HEK293 (cell line): ENCODE measurements around the gene EEF1AKMT4.
A peak's percentile ranks its signal among the peaks of the same experiment; 100 is the strongest.

Experiments
- CTCF ChIA-PET: fragments of 350-600 bp; formaldehyde crosslinking; extraction: SDS; loops from one replicate; lab custom pipeline; 2021; ENCODE audit warnings: antibody characterized with exemption; lab: Yijun Ruan, JAX
- POLR2A ChIA-PET: fragments of 300-600 bp; formaldehyde crosslinking; extraction: SDS; loops from one replicate; lab custom pipeline; 2020; ENCODE audit warnings: antibody characterized with exemption, inconsistent platforms; lab: Yijun Ruan, JAX
- H3K27ac ChIP-seq: fragments of 200-500 bp; sonication (Bioruptor generic); 2 replicates; pipeline ENCODE4 v1.5.1; 2014; ENCODE audit warnings: low read depth, low read length, control low read depth, inconsistent platforms; ENCODE audit errors: extremely low read depth
- H3K36me3 ChIP-seq, 2 experiments: fragments of 200-500 bp in 1 of 2; sonication (Bioruptor generic) in 1 of 2; 1 replicate in 1 of 2; 2 replicates in 1 of 2; pipeline ENCODE4 v1.5.1; 2014 to 2017; ENCODE audit warnings: inconsistent platforms in 2 of 2, low read length in 2 of 2; ENCODE audit not compliant: control insufficient read depth in 2 of 2, insufficient read depth in 1 of 2
- H3K4me1 ChIP-seq: fragments of 200-500 bp; sonication (Bioruptor generic); 2 replicates; pipeline ENCODE4 v1.5.1; 2014; ENCODE audit warnings: mild to moderate bottlenecking, low read length, inconsistent platforms; ENCODE audit not compliant: control insufficient read depth, insufficient read depth
- H3K4me3 ChIP-seq: 2 replicates; pipeline ENCODE4 v1.5.1; 2011; ENCODE audit warnings: low read depth, mild to moderate bottlenecking, control low read depth, low read length, moderate library complexity
- H3K9me3 ChIP-seq: fragments of 200-500 bp; sonication (Bioruptor generic); 2 replicates; pipeline ENCODE4 v1.5.1; 2014; ENCODE audit warnings: low read depth, low read length, inconsistent platforms; ENCODE audit not compliant: control insufficient read depth, insufficient read depth
- BCL11B ChIP-seq: fragments of 450-650 bp; formaldehyde crosslinking; IDR thresholded peaks from 2 replicates; pipeline ENCODE4 v1.5.1; 2016; ENCODE audit warnings: low read depth, missing biosample characterization, missing genetic modification characterization
- EGR2 ChIP-seq: fragments of 450-650 bp; formaldehyde crosslinking; IDR thresholded peaks from 2 replicates; pipeline ENCODE4 v1.5.1; 2016; ENCODE audit warnings: low read depth, missing biosample characterization, missing genetic modification characterization
- GLIS2 ChIP-seq: fragments of 450-650 bp; formaldehyde crosslinking; IDR thresholded peaks from 2 replicates; pipeline ENCODE4 v1.5.1; 2016; ENCODE audit warnings: missing biosample characterization, missing genetic modification characterization
- KLF10 ChIP-seq: fragments of 450-650 bp; IDR thresholded peaks from 2 replicates; pipeline ENCODE4 v1.5.1; 2018; ENCODE audit warnings: missing biosample characterization, mild to moderate bottlenecking, missing genetic modification characterization
- KLF16 ChIP-seq: fragments of 450-650 bp; formaldehyde crosslinking; IDR thresholded peaks from 2 replicates; pipeline ENCODE4 v1.5.1; 2017; ENCODE audit warnings: missing biosample characterization, missing genetic modification characterization
- MYNN ChIP-seq: fragments of 450-650 bp; formaldehyde crosslinking; IDR thresholded peaks from 2 replicates; pipeline ENCODE4 v1.5.1; 2016; ENCODE audit warnings: missing biosample characterization, missing genetic modification characterization, borderline replicate concordance
- PRDM6 ChIP-seq: fragments of 450-650 bp; formaldehyde crosslinking; IDR thresholded peaks from 2 replicates; pipeline ENCODE4 v1.5.1; 2017; ENCODE audit warnings: missing biosample characterization, missing genetic modification characterization
- SALL2 ChIP-seq: fragments of 450-650 bp; formaldehyde crosslinking; IDR thresholded peaks from 2 replicates; pipeline ENCODE4 v1.5.0; 2017; ENCODE audit warnings: missing biosample characterization, mild to moderate bottlenecking, missing genetic modification characterization, borderline replicate concordance
- SCRT2 ChIP-seq: fragments of 450-650 bp; formaldehyde crosslinking; IDR thresholded peaks from 2 replicates; pipeline ENCODE4 v1.5.1; 2016; ENCODE audit warnings: missing biosample characterization, missing genetic modification characterization
- SETDB1 ChIP-seq: IDR thresholded peaks from one replicate; pipeline ENCODE4 v1.6.1; 2017; ENCODE audit warnings: mild to moderate bottlenecking, low read length, moderate library complexity, mixed read lengths; ENCODE audit not compliant: insufficient read length
- SP2 ChIP-seq: fragments of 450-650 bp; formaldehyde crosslinking; IDR thresholded peaks from 2 replicates; pipeline ENCODE4 v1.5.1; 2016; ENCODE audit warnings: missing biosample characterization, missing genetic modification characterization
- SP3 ChIP-seq: fragments of 450-650 bp; formaldehyde crosslinking; IDR thresholded peaks from 2 replicates; pipeline ENCODE4 v1.5.1; 2016; ENCODE audit warnings: missing biosample characterization, missing genetic modification characterization
- ZBTB10 ChIP-seq: fragments of 450-650 bp; formaldehyde crosslinking; IDR thresholded peaks from 2 replicates; pipeline ENCODE4 v1.5.1; 2016; ENCODE audit warnings: missing biosample characterization, missing genetic modification characterization
- ZBTB7A ChIP-seq: fragments of 450-650 bp; formaldehyde crosslinking; IDR thresholded peaks from 2 replicates; pipeline ENCODE4 v1.5.1; 2016; ENCODE audit warnings: low read depth, missing biosample characterization, missing genetic modification characterization
- ZFHX2 ChIP-seq: fragments of 450-650 bp; formaldehyde crosslinking; conservative IDR thresholded peaks from 2 replicates; pipeline ENCODE4 v1.5.1; 2016; ENCODE audit warnings: missing biosample characterization, missing genetic modification characterization
- ZIC2 ChIP-seq: fragments of 450-650 bp; formaldehyde crosslinking; IDR thresholded peaks from 2 replicates; pipeline ENCODE4 v1.5.1; 2016; ENCODE audit warnings: missing biosample characterization, missing genetic modification characterization
- ZNF174 ChIP-seq: fragments of 450-650 bp; formaldehyde crosslinking; IDR thresholded peaks from 2 replicates; pipeline ENCODE4 v1.5.0; 2017; ENCODE audit warnings: missing biosample characterization, mild to moderate bottlenecking, missing genetic modification characterization
- ZNF37A ChIP-seq: fragments of 450-650 bp; IDR thresholded peaks from 2 replicates; pipeline ENCODE4 v1.5.1; 2018; ENCODE audit warnings: missing biosample characterization, missing genetic modification characterization
- ZNF561 ChIP-seq: fragments of 450-650 bp; IDR thresholded peaks from 2 replicates; pipeline ENCODE4 v1.5.1; 2018; ENCODE audit warnings: missing biosample characterization, missing genetic modification characterization, borderline replicate concordance
- ZNF580 ChIP-seq: fragments of 450-650 bp; formaldehyde crosslinking; IDR thresholded peaks from 2 replicates; pipeline ENCODE4 v1.5.1; 2016; ENCODE audit warnings: missing biosample characterization, missing genetic modification characterization
- ZNF624 ChIP-seq: fragments of 450-650 bp; formaldehyde crosslinking; IDR thresholded peaks from 2 replicates; pipeline ENCODE4 v1.5.1; 2017; ENCODE audit warnings: missing biosample characterization, missing genetic modification characterization
- ZNF626 ChIP-seq: fragments of 450-650 bp; sonication (Bioruptor Pico); formaldehyde crosslinking; IDR thresholded peaks from 2 replicates; pipeline ENCODE4 v1.5.1; 2018; ENCODE audit warnings: missing biosample characterization, missing genetic modification characterization, inconsistent platforms
- ZNF658 ChIP-seq: fragments of 450-650 bp; formaldehyde crosslinking; IDR thresholded peaks from 2 replicates; pipeline ENCODE4; 2016; ENCODE audit warnings: missing biosample characterization, missing genetic modification characterization
- ZNF768 ChIP-seq: fragments of 450-650 bp; formaldehyde crosslinking; IDR thresholded peaks from 2 replicates; pipeline ENCODE4 v1.5.1; 2018; ENCODE audit warnings: missing biosample characterization, mild to moderate bottlenecking, missing genetic modification characterization
- TF ChIP-seq, protein P1 (sequence below): fragments of 450-650 bp; formaldehyde crosslinking; conservative IDR thresholded peaks from 2 replicates; pipeline ENCODE4 v1.5.1; 2016; ENCODE audit warnings: low read depth, missing biosample characterization, missing genetic modification characterization
- TF ChIP-seq, protein P2 (sequence below): fragments of 450-650 bp; IDR thresholded peaks from 2 replicates; pipeline ENCODE4 v1.5.1; 2018; ENCODE audit warnings: missing biosample characterization, mild to moderate bottlenecking, missing genetic modification characterization

EEF1AKMT4 gene

GRCh38 chr3:184229394-184230080 is 19.9 kb upstream of the EEF1AKMT4 start, which contains the start of gene VWA5B2 (continued):
- TF ChIP-seq, protein P1, sequence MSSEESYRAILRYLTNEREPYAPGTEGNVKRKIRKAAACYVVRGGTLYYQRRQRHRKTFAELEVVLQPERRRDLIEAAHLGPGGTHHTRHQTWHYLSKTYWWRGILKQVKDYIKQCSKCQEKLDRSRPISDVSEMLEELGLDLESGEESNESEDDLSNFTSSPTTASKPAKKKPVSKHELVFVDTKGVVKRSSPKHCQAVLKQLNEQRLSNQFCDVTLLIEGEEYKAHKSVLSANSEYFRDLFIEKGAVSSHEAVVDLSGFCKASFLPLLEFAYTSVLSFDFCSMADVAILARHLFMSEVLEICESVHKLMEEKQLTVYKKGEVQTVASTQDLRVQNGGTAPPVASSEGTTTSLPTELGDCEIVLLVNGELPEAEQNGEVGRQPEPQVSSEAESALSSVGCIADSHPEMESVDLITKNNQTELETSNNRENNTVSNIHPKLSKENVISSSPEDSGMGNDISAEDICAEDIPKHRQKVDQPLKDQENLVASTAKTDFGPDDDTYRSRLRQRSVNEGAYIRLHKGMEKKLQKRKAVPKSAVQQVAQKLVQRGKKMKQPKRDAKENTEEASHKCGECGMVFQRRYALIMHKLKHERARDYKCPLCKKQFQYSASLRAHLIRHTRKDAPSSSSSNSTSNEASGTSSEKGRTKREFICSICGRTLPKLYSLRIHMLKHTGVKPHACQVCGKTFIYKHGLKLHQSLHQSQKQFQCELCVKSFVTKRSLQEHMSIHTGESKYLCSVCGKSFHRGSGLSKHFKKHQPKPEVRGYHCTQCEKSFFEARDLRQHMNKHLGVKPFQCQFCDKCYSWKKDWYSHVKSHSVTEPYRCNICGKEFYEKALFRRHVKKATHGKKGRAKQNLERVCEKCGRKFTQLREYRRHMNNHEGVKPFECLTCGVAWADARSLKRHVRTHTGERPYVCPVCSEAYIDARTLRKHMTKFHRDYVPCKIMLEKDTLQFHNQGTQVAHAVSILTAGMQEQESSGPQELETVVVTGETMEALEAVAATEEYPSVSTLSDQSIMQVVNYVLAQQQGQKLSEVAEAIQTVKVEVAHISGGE (tag by site-specific recombination): 0 out of 2 replicates have a peak, but pooled peaks have one; percentile 14
- TF ChIP-seq ZNF768 (tag by site-specific recombination) (no peak), SP2 (peak; percentile 45), KLF16 (tag by site-specific recombination) (0 out of 2 replicates have a peak, but pooled peaks have one; percentile 38), ZNF37A (tag by site-specific recombination) (no peak), ZBTB7A (peak; percentile 17; the same call in 1 of the 2 replicates), MYNN (tag by site-specific recombination) (no peak), KLF10 (tag by site-specific recombination) (peak; percentile 29; the same call in 1 of the 2 replicates), SP3 (tag by site-specific recombination) (peak; percentile 45), SALL2 (no peak), ZNF561 (tag by site-specific recombination) (0 out of 2 replicates have a peak, but pooled peaks have one; percentile 27), BCL11B (0 out of 2 replicates have a peak, but pooled peaks have one; percentile 14)

- POLR2A ChIA-PET: interaction anchor here (0.6 to 2.0 kb wide), 2 partner anchors 44 to 296 kb away, joined by 3 to 4 read pairs; partner anchors contain the start of gene ABCF3
- no peak overlapping the region for H3K27ac ChIP-seq
- CTCF ChIA-PET: interaction anchor here (0.6 to 1.6 kb wide), 3 partner anchors 20 to 39 kb away, joined by 3 to 5 read pairs (median 3); partner anchors contain the start of gene CAMK2N2
- H3K36me3 ChIP-seq: no peaks in the 10 kb centered on the region
- no peaks in the 10 kb centered on the region for H3K4me1 ChIP-seq
- no peaks in the 10 kb centered on the region for H3K9me3 ChIP-seq
- H3K4me3 ChIP-seq: peak overlapping the region; percentile 70
- TF ChIP-seq GLIS2 (tag by site-specific recombination): peak; percentile 50
- no peak for TF ChIP-seq ZNF174
- TF ChIP-seq ZNF658: no peak
- no peak for TF ChIP-seq ZNF37A (tag by site-specific recombination)
- no peak for TF ChIP-seq KLF10 (tag by site-specific recombination)
- no peak for TF ChIP-seq ZNF626 (tag by site-specific recombination)
- TF ChIP-seq ZBTB7A: no peak
- no peak for TF ChIP-seq ZNF580 (tag by site-specific recombination)
- TF ChIP-seq, protein P2, sequence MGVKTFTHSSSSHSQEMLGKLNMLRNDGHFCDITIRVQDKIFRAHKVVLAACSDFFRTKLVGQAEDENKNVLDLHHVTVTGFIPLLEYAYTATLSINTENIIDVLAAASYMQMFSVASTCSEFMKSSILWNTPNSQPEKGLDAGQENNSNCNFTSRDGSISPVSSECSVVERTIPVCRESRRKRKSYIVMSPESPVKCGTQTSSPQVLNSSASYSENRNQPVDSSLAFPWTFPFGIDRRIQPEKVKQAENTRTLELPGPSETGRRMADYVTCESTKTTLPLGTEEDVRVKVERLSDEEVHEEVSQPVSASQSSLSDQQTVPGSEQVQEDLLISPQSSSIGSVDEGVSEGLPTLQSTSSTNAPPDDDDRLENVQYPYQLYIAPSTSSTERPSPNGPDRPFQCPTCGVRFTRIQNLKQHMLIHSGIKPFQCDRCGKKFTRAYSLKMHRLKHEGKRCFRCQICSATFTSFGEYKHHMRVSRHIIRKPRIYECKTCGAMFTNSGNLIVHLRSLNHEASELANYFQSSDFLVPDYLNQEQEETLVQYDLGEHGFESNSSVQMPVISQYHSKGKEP (tag by site-specific recombination): no peak
- TF ChIP-seq PRDM6 (tag by site-specific recombination): no peak
- peak; percentile 68 for TF ChIP-seq EGR2
- no peak for TF ChIP-seq SETDB1
- TF ChIP-seq ZBTB10 (tag by site-specific recombination): 0 out of 2 replicates have a peak, but pooled peaks have one; percentile 5
- TF ChIP-seq SCRT2 (tag by site-specific recombination): peak; percentile 51; the same call in 1 of the 2 replicates
- TF ChIP-seq ZFHX2 (tag by site-specific recombination): peak; percentile 91
- TF ChIP-seq ZNF624: no peak
- TF ChIP-seq ZIC2 (tag by site-specific recombination): peak; percentile 65
These were observed 19.3 kb upstream of the EEF1AKMT4 start for GRCh38 chr3:184230081-184230602.
